Aorta (tissue), 5 donors: ENCODE results near the gene PCYOX1L. TPM values are rescaled to one million over a fixed set of nuclear protein-coding genes. Genes with fewer than 3 reads are reported as not detected.

Experiments used
- ATAC-seq: fragments of 200-7000 bp; cut with Tn5 transposase; one replicate; pipeline ENCODE4 v1.9.1; 2022; ENCODE audit warnings: moderate library complexity; ENCODE audit not compliant: low FRiP score
- DNase-seq, 2 donors: peaks; one replicate each; pipeline ENCODE4 v3.0.0-alpha.2; 2020
- H3K27ac ChIP-seq, 2 donors: one replicate each; pipeline ENCODE4 v1.5.1; 2013; ENCODE audit warnings: low read length in 2 of 2, mild to moderate bottlenecking in 2 of 2, moderate library complexity in 2 of 2, control low read depth in 1 of 2, inconsistent platforms in 1 of 2, low read depth in 1 of 2
- H3K27me3 ChIP-seq, 2 donors: one replicate each; pipeline ENCODE4 v1.6.1; 2013; ENCODE audit warnings: control low read depth in 1 of 2, low read length in 1 of 2, mild to moderate bottlenecking in 1 of 2, moderate library complexity in 1 of 2; ENCODE audit not compliant: insufficient read depth in 2 of 2, control insufficient read depth in 1 of 2
- H3K36me3 ChIP-seq, 2 donors: one replicate each; pipeline ENCODE4 v1.6.1; 2013; ENCODE audit warnings: control low read depth in 1 of 2, low read length in 1 of 2, mild to moderate bottlenecking in 1 of 2; ENCODE audit not compliant: insufficient read depth in 2 of 2, control insufficient read depth in 1 of 2
- H3K4me1 ChIP-seq, 2 donors: one replicate each; pipeline ENCODE4 v1.6.1; 2013; ENCODE audit warnings: low read length in 2 of 2, control low read depth in 1 of 2, mild to moderate bottlenecking in 1 of 2, moderate library complexity in 1 of 2; ENCODE audit not compliant: insufficient read depth in 2 of 2, control insufficient read depth in 1 of 2
- H3K4me3 ChIP-seq, 2 donors: one replicate each; pipeline ENCODE4 v1.5.1; 2013; ENCODE audit warnings: low read length in 2 of 2, control low read depth in 1 of 2, mild to moderate bottlenecking in 1 of 2
- H3K9me3 ChIP-seq: one replicate; pipeline ENCODE4 v1.6.1; 2013; ENCODE audit warnings: mild to moderate bottlenecking, low read length; ENCODE audit not compliant: control insufficient read depth
- WGBS, 2 donors: extraction: QIAGEN DNeasy Blood & Tissue Kit; methylation state at CpG; one replicate each; pipeline ENCODE4 v1.1.7; 2013; 5-methylcytosine and 5-hydroxymethylcytosine counted together
- intact Hi-C, 2 donors: fragments of 100-400 bp; cut with DNase I; formaldehyde crosslinking; loops; one replicate each; pipeline versions ENCODE4 v1.14.2 to v1.15.0; 2022
- polyA plus RNA-seq, 2 donors: library from polyadenylated mRNA; stranded (reverse); fragments of 200-250 nt; gene quantifications; one replicate each; pipeline ENCODE4 v1.2.3, GENCODE V29; 2013
- total RNA-seq, 2 donors: library from RNA; stranded (reverse); fragmentation: NEBNext Ultra II Directional; extraction: Animal tissue kit (Norgen Biotek cat#: 25700); gene quantifications; one replicate each; pipeline ENCODE4 v1.2.1, GENCODE V29; 2021
- donor health status: healthy with polysubstance abuse.
- donor health status: Bipolar disorder and iron deficiency.
- donor health status: DM: no; HTN: no; CAD: no.
- donor health status: DM: no; HTN: no; CAD: no.
- donor health status: DM: yes; HTN: yes; CAD: no.

Gene PCYOX1L
- total and polyA plus RNA-seq, 4 donors: 3.1 to 9.2 (median 4.2) TPM

- H3K27ac ChIP-seq: peak overlapping the region; percentile 74 to 88
Observed at GRCh38 chr5:149403923-149404745, 46.3 kb downstream of the PCYOX1L start.

GRCh38 chr5:149404746-149405549 is 47.1 kb downstream of the PCYOX1L start:
- peaks cover 0 to 14% of the 10 kb centered on the region in 2 donors for H3K36me3 ChIP-seq
- H3K4me1 ChIP-seq: peaks cover 0 to 2% of the 10 kb centered on the region in 2 donors
- intact Hi-C loops: no loop called here
- H3K27me3 ChIP-seq: no peaks in the 10 kb centered on the region
- DNase-seq (peak; percentile 23 to 72), ATAC-seq (no peak)
- H3K27ac ChIP-seq: peak overlapping the region; percentile 74 to 88
- H3K4me3 ChIP-seq: no peak overlapping the region
- H3K9me3 ChIP-seq: no peaks in the 10 kb centered on the region
- 44 to 54% methylated on average over 17 of the region's 17 CpGs for WGBS, 2 donors

More at GRCh38 chr5:149403923-149404745, 46.3 kb downstream of the PCYOX1L start:
- Histone ChIP-seq H3K4me1 (peaks cover 0 to 2% of the 10 kb centered on the region in 2 donors), H3K36me3 (peaks cover 0 to 10% of the 10 kb centered on the region in 2 donors), H3K9me3 (no peaks in the 10 kb centered on the region), H3K27me3 (no peaks in the 10 kb centered on the region), H3K4me3 (no peak overlapping the region)
- DNase-seq (peak; percentile 35 to 51), ATAC-seq (no peak)
- intact Hi-C loops: no loop called here
- 42 to 51% methylated on average over 15 of the region's 15 CpGs for WGBS, 2 donors

- WGBS, 2 donors: 37 to 48% methylated on average over 16 of the region's 16 CpGs
- peak; percentile 35 for ATAC-seq
- peak; percentile 54 to 76 for DNase-seq
- peaks cover 0 to 20% of the 10 kb centered on the region in 2 donors for H3K36me3 ChIP-seq
- intact Hi-C loops: loop anchor here (1.0 to 2.0 kb wide), 3 partner anchors 17 to 23 kb away; no protein-coding TSS in a partner anchor
- H3K4me3 ChIP-seq: no peak overlapping the region
- H3K27me3 ChIP-seq: no peaks in the 10 kb centered on the region
- H3K4me1 ChIP-seq: peaks cover 0 to 2% of the 10 kb centered on the region in 2 donors
- no peaks in the 10 kb centered on the region for H3K9me3 ChIP-seq
- peak overlapping the region; percentile 74 to 88 for H3K27ac ChIP-seq
Observed at GRCh38 chr5:149405550-149406202, 47.8 kb downstream of the PCYOX1L start.

- Histone ChIP-seq H3K9me3 (no peaks in the 10 kb centered on the region), H3K27me3 (no peaks in the 10 kb centered on the region), H3K27ac (peak overlapping the region; percentile 95 to 98), H3K4me3 (peak overlapping the region; percentile 89 to 97), H3K36me3 (peaks cover 0 to 25% of the 10 kb centered on the region in 2 donors), H3K4me1 (peaks cover 0 to 2% of the 10 kb centered on the region in 2 donors)
- WGBS, 2 donors: 4 to 6% methylated on average over 9 of the region's 9 CpGs
- peak; percentile 86 for ATAC-seq
- intact Hi-C loops: loop anchor here (1.0 to 2.0 kb wide), 3 partner anchors 18 to 24 kb away; no protein-coding TSS in a partner anchor
- DNase-seq: peak; percentile 94 to 95
Observed at GRCh38 chr5:149406203-149406978, 48.5 kb downstream of the PCYOX1L start.

- no peaks in the 10 kb centered on the region for H3K9me3 ChIP-seq
- H3K4me1 ChIP-seq: peaks cover 0 to 2% of the 10 kb centered on the region in 2 donors
- DNase-seq: no peak
- H3K4me3 ChIP-seq: peak overlapping the region; percentile 89 to 97
- WGBS, 2 donors: 4 to 7% methylated on average over 4 of the region's 4 CpGs
- no peak for ATAC-seq
- H3K27ac ChIP-seq: peak overlapping the region; percentile 95 to 98
- peaks cover 0 to 27% of the 10 kb centered on the region in 2 donors for H3K36me3 ChIP-seq
- intact Hi-C loops: loop anchor here (1.0 to 2.0 kb wide), 3 partner anchors 19 to 24 kb away; no protein-coding TSS in a partner anchor
- no peaks in the 10 kb centered on the region for H3K27me3 ChIP-seq
Observed at GRCh38 chr5:149406979-149407306, 49.1 kb downstream of the PCYOX1L start.

- intact Hi-C loops: loop anchor here in 1 of 2 donors (2.0 kb wide), 1 partner anchor 25 kb away; no protein-coding TSS in a partner anchor
- peak overlapping the region; percentile 89 to 97 for H3K4me3 ChIP-seq
- no peak for ATAC-seq
- peak; percentile 46 to 61 for DNase-seq
- H3K36me3 ChIP-seq: peaks cover 0 to 32% of the 10 kb centered on the region in 2 donors
- H3K4me1 ChIP-seq: peaks cover 0 to 2% of the 10 kb centered on the region in 2 donors
- no peaks in the 10 kb centered on the region for H3K9me3 ChIP-seq
- WGBS, 2 donors: 6 to 8% methylated on average over 11 of the region's 11 CpGs
- H3K27ac ChIP-seq: peak overlapping the region; percentile 95 to 98
- no peaks in the 10 kb centered on the region for H3K27me3 ChIP-seq
Observed at GRCh38 chr5:149407323-149408251, 49.7 kb downstream of the PCYOX1L start.
